ENCODE measurements around the gene KBTBD2. TPM values are rescaled to one million over a fixed set of nuclear protein-coding genes. Genes with fewer than 3 reads are reported as not detected.
"Not testable (repeated sequence)": the region's sequence is repeated elsewhere in the genome, so short reads cannot be mapped to it uniquely, and the experiment has no call there.

KBTBD2 gene
- total and polyA plus RNA-seq, 8 donors = 9.0 to 90.3 (median 16.1) TPM

- TF ChIP-seq CTCF (IDR thresholded peaks at IDR 0.05) (no peak), EP300 (IDR thresholded peaks at IDR 0.05) (no peak), POLR2A (IDR thresholded peaks at IDR 0.05) (no peak), POLR2AphosphoS5 (IDR thresholded peaks at IDR 0.05) (no peak)
- Histone ChIP-seq H3K27me3 (no peaks in the 10 kb centered on the region), H3K9me3 (no peaks in the 10 kb centered on the region), H3K4me3 (peak overlapping the region in 1 of 4 donors; percentile 95), H3K36me3 (no peaks in the 10 kb centered on the region), H3K27ac (peak overlapping the region in 4 of 5 donors; percentile 98 to 99 (median 99)), H3K4me1 (peaks cover 52 to 76% (median 64%) of the 10 kb centered on the region in 4 donors)
- 75 to 86% (median 81%) methylated on average over 6 of the region's 6 CpGs for WGBS, 5 donors
- intact Hi-C loops (cut with DNase I; ENCODE audit: low total_unique reads) = no loop called here
- no peak for DNase-seq
Observed at GRCh38 chr7:32888505-32888904, 3.1 kb downstream of the KBTBD2 start.

- no peak for DNase-seq
- Histone ChIP-seq H3K27me3 (no peaks in the 10 kb centered on the region), H3K36me3 (no peaks in the 10 kb centered on the region), H3K4me1 (peaks cover 44 to 76% (median 60%) of the 10 kb centered on the region in 4 donors), H3K4me3 (no peak overlapping the region), H3K27ac (no peak overlapping the region), H3K9me3 (no peaks in the 10 kb centered on the region)
- TF ChIP-seq POLR2A (IDR thresholded peaks at IDR 0.05) (no peak), CTCF (IDR thresholded peaks at IDR 0.05) (no peak), POLR2AphosphoS5 (IDR thresholded peaks at IDR 0.05) (no peak), EP300 (IDR thresholded peaks at IDR 0.05) (no peak)
- intact Hi-C loops (cut with DNase I; ENCODE audit: low total_unique reads) = no loop called here
- WGBS, 5 donors = 35 to 56% (median 43%) methylated on average over 3 of the region's 3 CpGs
Observed at GRCh38 chr7:32887395-32887794, 4.2 kb downstream of the KBTBD2 start.

GRCh38 chr7:32881074-32881982, 10.2 kb downstream of the KBTBD2 start:
- no peak overlapping the region for H3K27ac ChIP-seq
- no peaks in the 10 kb centered on the region for H3K27me3 ChIP-seq
- H3K4me1 ChIP-seq = peaks cover 25 to 87% (median 56%) of the 10 kb centered on the region in 4 donors
- intact Hi-C loops (cut with DNase I; ENCODE audit: low total_unique reads) = no loop called here
- no peak overlapping the region for H3K4me3 ChIP-seq
- no peaks in the 10 kb centered on the region for H3K9me3 ChIP-seq
- 44 to 63% (median 54%) methylated on average over 2 of the region's 2 CpGs for WGBS, 5 donors
- no peak for DNase-seq
- TF ChIP-seq CTCF (IDR thresholded peaks at IDR 0.05) (no peak), POLR2A (IDR thresholded peaks at IDR 0.05) (no peak), POLR2AphosphoS5 (IDR thresholded peaks at IDR 0.05) (no peak), EP300 (IDR thresholded peaks at IDR 0.05) (no peak)
- peaks cover 0 to 10% (median 7%) of the 10 kb centered on the region in 4 donors for H3K36me3 ChIP-seq

GRCh38 chr7:32879460-32879859, 12.1 kb downstream of the KBTBD2 start:
- H3K4me1 ChIP-seq = peaks cover 23 to 86% (median 44%) of the 10 kb centered on the region in 4 donors
- 18 to 30% (median 26%) methylated on average over 2 of the region's 2 CpGs for WGBS, 5 donors
- intact Hi-C loops (cut with DNase I; ENCODE audit: low total_unique reads) = no loop called here
- no peak for DNase-seq
- no peak overlapping the region for H3K27ac ChIP-seq
- TF ChIP-seq CTCF (IDR thresholded peaks at IDR 0.05) (no peak), EP300 (IDR thresholded peaks at IDR 0.05) (no peak), POLR2AphosphoS5 (IDR thresholded peaks at IDR 0.05) (no peak)
- no peaks in the 10 kb centered on the region for H3K9me3 ChIP-seq
- no peaks in the 10 kb centered on the region for H3K27me3 ChIP-seq
- peaks cover 5 to 20% (median 16%) of the 10 kb centered on the region in 4 donors for H3K36me3 ChIP-seq
- no peak overlapping the region for H3K4me3 ChIP-seq

GRCh38 chr7:32878023-32878422, 13.5 kb downstream of the KBTBD2 start:
- intact Hi-C loops (cut with DNase I; ENCODE audit: low total_unique reads); DNase-seq; H3K4me3 ChIP-seq; H3K9me3 ChIP-seq; H3K27me3 ChIP-seq; H3K27ac ChIP-seq: not testable (repeated sequence)
- H3K4me1 ChIP-seq = peaks cover 14 to 75% (median 35%) of the 10 kb centered on the region in 4 donors
- peaks cover 10 to 33% (median 29%) of the 10 kb centered on the region in 4 donors for H3K36me3 ChIP-seq
- 84 to 94% (median 91%) methylated on average over 8 of the region's 8 CpGs for WGBS, 5 donors

Measured in stomach (tissue), 9 donors.